Uterus (tissue), 4 donors: ENCODE data around the gene F12. TPM values are rescaled to one million over a fixed set of nuclear protein-coding genes. Genes with fewer than 3 reads are reported as not detected.

Experiments used
- DNase-seq, 2 donors: peaks; one replicate each; pipeline ENCODE4 v3.0.0-alpha.2; 2019 to 2020
- H3K27ac ChIP-seq, 2 donors: fragments of 200-600 bp; sonication (generic); 1 replicate in 1 of 2; 2 replicates in 1 of 2; pipeline ENCODE4 v1.5.1; 2016 to 2018
- H3K27me3 ChIP-seq, 2 donors: fragments of 200-600 bp; sonication (generic); one replicate each; pipeline ENCODE4 v1.5.1; 2018 to 2019; ENCODE audit warnings: control low read depth in 1 of 2
- H3K36me3 ChIP-seq, 2 donors: fragments of 200-600 bp; sonication (generic); one replicate each; pipeline ENCODE4 v1.5.1; 2019; ENCODE audit warnings: control low read depth in 1 of 2
- H3K4me1 ChIP-seq, 2 donors: fragments of 200-600 bp; sonication (generic); one replicate each; pipeline ENCODE4 v1.5.1; 2018 to 2019; ENCODE audit warnings: control low read depth in 1 of 2
- H3K4me3 ChIP-seq, 2 donors: fragments of 200-600 bp; sonication (generic); 1 replicate in 1 of 2; 2 replicates in 1 of 2; pipeline ENCODE4 v1.5.1; 2018 to 2019; ENCODE audit warnings: mild to moderate bottlenecking in 1 of 2
- H3K9me3 ChIP-seq, 2 donors: fragments of 200-600 bp; sonication (generic); one replicate each; pipeline ENCODE4 v1.5.1; 2019; ENCODE audit warnings: control low read depth in 1 of 2
- POLR2A ChIP-seq, 2 donors: fragments of 450-650 bp; IDR thresholded peaks; one replicate each; pipeline ENCODE4 v1.6.1; 2016; ENCODE audit warnings: antibody characterized with exemption in 2 of 2, mild to moderate bottlenecking in 1 of 2, moderate library complexity in 1 of 2
- intact Hi-C: fragments of 100-400 bp; cut with DNase I; formaldehyde crosslinking; loops from one replicate; pipeline ENCODE4 v1.15.1; 2023; ENCODE audit warnings: low total_unique reads
- total RNA-seq, 4 donors: library from RNA; depleted of rRNA in 3 of 4; stranded (reverse); fragments of >200 nt in 3 of 4; gene quantifications; one replicate each; pipeline versions ENCODE4 v1.1.0 to v1.2.4, GENCODE V29; 2014 to 2023
- TF ChIP-seq, protein P1 (sequence below), 4 experiments: fragments of 200-600 bp in 2 of 4; fragments of 450-650 bp in 2 of 4; sonication (generic) in 2 of 4; IDR thresholded peaks; one replicate each; pipeline ENCODE4 v1.5.1; 2016 to 2019; ENCODE audit warnings: antibody characterized with exemption in 4 of 4, mild to moderate bottlenecking in 2 of 4, moderate library complexity in 1 of 4
- donor health status: DM: yes; HTN: yes; CAD: no.

F12 gene
- total RNA-seq, 4 donors from 2014 or later, result 7.6 TPM; not detected in 3

DNA sequence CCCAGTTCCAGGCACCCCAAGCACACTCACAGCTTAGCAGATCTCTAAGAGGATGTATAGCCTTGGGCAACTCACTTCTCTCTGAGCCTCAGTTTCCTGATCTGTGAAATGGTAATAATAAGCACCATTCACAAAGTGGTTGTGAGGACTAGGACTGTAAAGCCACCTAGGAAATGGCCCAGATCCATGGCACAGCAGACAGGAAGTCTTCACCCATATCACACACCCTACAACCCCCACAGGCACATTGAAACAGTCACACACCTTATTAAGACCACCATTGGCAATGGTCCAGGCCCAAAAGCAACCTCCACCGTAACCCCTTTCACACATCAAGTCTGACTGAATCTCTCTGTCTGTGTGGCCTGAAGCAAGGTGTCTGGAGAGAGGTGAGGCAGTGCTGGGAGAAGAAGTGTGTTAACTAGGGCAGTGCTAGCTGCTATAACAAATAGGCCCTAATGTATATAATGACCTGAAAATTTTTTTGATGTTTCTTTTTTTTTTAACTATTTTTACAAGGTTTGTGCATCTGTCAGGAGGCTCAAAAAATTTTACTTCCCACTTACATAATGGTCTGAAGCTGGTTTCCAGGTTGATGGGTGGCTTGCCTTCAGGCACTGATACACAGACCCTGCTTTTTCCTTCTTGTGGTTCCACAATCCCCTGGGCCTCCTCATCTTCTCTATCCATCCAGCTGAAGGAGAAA lies 54.0 kb downstream of the F12 start:
- Histone ChIP-seq H3K4me3 (no peak overlapping the region), H3K9me3 (no peaks in the 10 kb centered on the region), H3K27me3 (no peaks in the 10 kb centered on the region), H3K36me3 (no peaks in the 10 kb centered on the region), H3K4me1 (peaks cover 5 to 6% of the 10 kb centered on the region in 2 donors), H3K27ac (no peak overlapping the region)
- DNase-seq, result no peak
- TF ChIP-seq POLR2A (IDR thresholded peaks at IDR 0.05), result no peak
- TF ChIP-seq, protein P1, sequence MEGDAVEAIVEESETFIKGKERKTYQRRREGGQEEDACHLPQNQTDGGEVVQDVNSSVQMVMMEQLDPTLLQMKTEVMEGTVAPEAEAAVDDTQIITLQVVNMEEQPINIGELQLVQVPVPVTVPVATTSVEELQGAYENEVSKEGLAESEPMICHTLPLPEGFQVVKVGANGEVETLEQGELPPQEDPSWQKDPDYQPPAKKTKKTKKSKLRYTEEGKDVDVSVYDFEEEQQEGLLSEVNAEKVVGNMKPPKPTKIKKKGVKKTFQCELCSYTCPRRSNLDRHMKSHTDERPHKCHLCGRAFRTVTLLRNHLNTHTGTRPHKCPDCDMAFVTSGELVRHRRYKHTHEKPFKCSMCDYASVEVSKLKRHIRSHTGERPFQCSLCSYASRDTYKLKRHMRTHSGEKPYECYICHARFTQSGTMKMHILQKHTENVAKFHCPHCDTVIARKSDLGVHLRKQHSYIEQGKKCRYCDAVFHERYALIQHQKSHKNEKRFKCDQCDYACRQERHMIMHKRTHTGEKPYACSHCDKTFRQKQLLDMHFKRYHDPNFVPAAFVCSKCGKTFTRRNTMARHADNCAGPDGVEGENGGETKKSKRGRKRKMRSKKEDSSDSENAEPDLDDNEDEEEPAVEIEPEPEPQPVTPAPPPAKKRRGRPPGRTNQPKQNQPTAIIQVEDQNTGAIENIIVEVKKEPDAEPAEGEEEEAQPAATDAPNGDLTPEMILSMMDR (IDR thresholded peaks at IDR 0.05), result no peak
- intact Hi-C loops, result no loop called here

DNA sequence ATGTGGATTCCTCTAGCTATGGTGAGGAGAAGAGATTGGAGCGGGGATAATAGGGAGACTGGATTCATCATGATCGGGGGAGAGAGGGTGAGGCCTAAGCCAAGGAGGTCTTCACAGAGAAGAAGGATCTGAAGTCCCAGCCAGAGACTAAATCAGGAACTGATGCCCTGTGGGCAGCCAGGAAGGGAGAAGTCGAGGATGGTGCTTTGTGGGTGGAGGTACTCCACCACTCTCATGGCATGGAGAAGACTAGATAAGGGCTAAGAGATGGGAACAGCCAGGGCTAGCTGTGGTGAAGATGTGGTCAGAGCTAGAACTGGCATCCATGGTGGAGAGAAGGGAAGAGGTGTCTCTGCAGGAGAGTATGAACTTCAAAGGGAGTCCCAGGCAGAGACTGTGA lies 54.7 kb downstream of the F12 start:
- intact Hi-C loops, result no loop called here
- peaks cover 6 to 9% of the 10 kb centered on the region in 2 donors for H3K4me1 ChIP-seq
- no peaks in the 10 kb centered on the region for H3K36me3 ChIP-seq
- H3K27ac ChIP-seq, result no peak overlapping the region
- DNase-seq, result no peak
- no peaks in the 10 kb centered on the region for H3K9me3 ChIP-seq
- TF ChIP-seq POLR2A (IDR thresholded peaks at IDR 0.05), result no peak
- TF ChIP-seq, protein P1 (IDR thresholded peaks at IDR 0.05), result no peak
- no peak overlapping the region for H3K4me3 ChIP-seq
- no peaks in the 10 kb centered on the region for H3K27me3 ChIP-seq

DNA sequence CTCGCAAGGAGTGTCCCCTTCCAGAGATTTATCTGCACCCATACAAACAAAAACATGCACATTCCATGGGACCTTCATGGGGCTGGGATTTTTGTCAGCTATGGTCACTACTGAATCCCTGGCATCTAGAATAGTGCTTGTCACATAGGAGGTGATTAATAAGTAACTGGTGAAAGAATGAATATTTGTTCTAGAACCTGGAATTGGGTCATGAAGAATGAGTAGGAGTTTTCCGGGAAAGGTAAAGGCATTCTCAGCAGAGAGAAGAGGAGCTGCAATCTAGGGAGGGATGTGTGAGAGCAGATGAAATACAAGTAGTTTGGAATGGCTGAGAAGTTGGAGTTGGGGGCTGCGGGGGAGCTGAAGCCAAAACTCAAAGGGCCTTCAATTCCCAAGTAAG lies 55.1 kb downstream of the F12 start:
- H3K36me3 ChIP-seq, result no peaks in the 10 kb centered on the region
- H3K4me3 ChIP-seq, result no peak overlapping the region
- peaks cover 6 to 9% of the 10 kb centered on the region in 2 donors for H3K4me1 ChIP-seq
- TF ChIP-seq, protein P1 (IDR thresholded peaks at IDR 0.05), result no peak
- no peak for TF ChIP-seq POLR2A (IDR thresholded peaks at IDR 0.05)
- no peak overlapping the region for H3K27ac ChIP-seq
- no peaks in the 10 kb centered on the region for H3K9me3 ChIP-seq
- intact Hi-C loops, result no loop called here
- DNase-seq, result no peak
- no peaks in the 10 kb centered on the region for H3K27me3 ChIP-seq

DNA sequence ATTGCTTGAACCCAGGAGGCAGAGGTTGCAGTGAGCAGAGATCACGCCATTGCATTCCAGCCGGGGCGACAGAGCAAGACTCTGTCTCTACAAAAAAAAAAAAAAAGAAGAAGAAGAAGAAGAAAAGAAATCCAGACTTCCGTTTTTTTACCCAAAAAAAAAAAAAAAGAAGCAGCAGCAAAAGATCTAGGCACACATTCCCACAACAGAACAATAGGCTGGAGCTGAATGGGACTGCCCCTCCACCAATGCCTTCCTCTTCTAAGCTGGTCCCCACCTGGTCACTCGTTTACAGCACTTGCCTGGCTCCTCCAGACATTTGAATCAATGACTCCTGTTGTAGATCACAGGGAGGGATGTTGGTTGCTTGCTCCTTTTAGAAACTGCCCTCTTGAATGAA lies 56.3 kb downstream of the F12 start:
- H3K9me3 ChIP-seq, result no peaks in the 10 kb centered on the region

More for the DNA sequence above, 56.3 kb downstream of the F12 start:
- Histone ChIP-seq H3K36me3 (no peaks in the 10 kb centered on the region), H3K27me3 (no peaks in the 10 kb centered on the region), H3K4me3 (no peak overlapping the region), H3K27ac (no peak overlapping the region), H3K4me1 (peaks cover 6 to 9% of the 10 kb centered on the region in 2 donors)
- intact Hi-C loops, result no loop called here
- TF ChIP-seq, protein P1 (IDR thresholded peaks at IDR 0.05), result no peak
- TF ChIP-seq POLR2A (IDR thresholded peaks at IDR 0.05), result no peak
- DNase-seq, result no peak

Other genes with a start within 250 kb of the F12 start
- gene RAB24, start 105.8 kb downstream of the F12 start, total RNA-seq, result 10 to 100 TPM in 3 of 4 donors, 1 to 10 TPM in 1; 8.2 to 62.0 (median 19.3) TPM
- gene PRELID1, start 105.8 kb downstream of the F12 start, total RNA-seq, result 10 to 100 TPM; 25.4 to 73.1 (median 49.0) TPM
- 10 to 100 TPM in 1 of 4 donors, 1 to 10 TPM in 2, under 1 TPM in 1; 0.51 to 29.0 (median 6.8) TPM for gene MXD3, start 97.7 kb downstream of the F12 start, total RNA-seq
- gene LMAN2, start 57.9 kb downstream of the F12 start, total RNA-seq, result 100 to 1,000 TPM in 3 of 4 donors, 10 to 100 TPM in 1; 83.2 to 210 (median 170) TPM
- gene RGS14, start 51.6 kb downstream of the F12 start, total RNA-seq, result 10 to 100 TPM in 3 of 4 donors, 1 to 10 TPM in 1; 1.5 to 25.6 (median 13.6) TPM
- gene SLC34A1, start 25.1 kb downstream of the F12 start, total RNA-seq, result not detected
- not detected for gene PFN3, start 8.9 kb downstream of the F12 start, total RNA-seq
- 10 to 100 TPM; 16.4 to 29.8 (median 20.9) TPM for gene GRK6, start 17.1 kb upstream of the F12 start, total RNA-seq
- 1 to 10 TPM in 2 of 4 donors, not detected in 2; 1.9 to 3.0 TPM for gene PRR7, start 37.2 kb upstream of the F12 start, total RNA-seq
- 100 to 1,000 TPM in 2 of 4 donors, 10 to 100 TPM in 2; 30.6 to 107 (median 82.7) TPM for gene DBN1, start 64.1 kb upstream of the F12 start, total RNA-seq
- gene PDLIM7, start 88.0 kb upstream of the F12 start, total RNA-seq, result 100 to 1,000 TPM; 102 to 543 (median 193) TPM
- 10 to 100 TPM in 1 of 4 donors, 1 to 10 TPM in 3; 3.6 to 20.0 (median 7.1) TPM for gene DOK3, start 100.3 kb upstream of the F12 start, total RNA-seq
- 100 to 1,000 TPM in 2 of 4 donors, 10 to 100 TPM in 2; 61.0 to 146 (median 95.6) TPM for gene DDX41, start 107.4 kb upstream of the F12 start, total RNA-seq
- gene FAM193B, start 145.0 kb upstream of the F12 start, total RNA-seq, result 100 to 1,000 TPM in 1 of 4 donors, 10 to 100 TPM in 3; 16.5 to 117 (median 39.4) TPM
- gene TMED9, start 182.6 kb upstream of the F12 start, total RNA-seq, result 100 to 1,000 TPM in 2 of 4 donors, 10 to 100 TPM in 2; 12.8 to 106 (median 73.4) TPM
- gene B4GALT7, start 190.6 kb upstream of the F12 start, total RNA-seq, result 10 to 100 TPM in 3 of 4 donors, 1 to 10 TPM in 1; 5.1 to 27.8 (median 24.5) TPM